HepG2 (cell line): ENCODE data around the gene TULP3. TPM values are rescaled to one million over a fixed set of nuclear protein-coding genes. Genes with fewer than 3 reads are reported as not detected.

Experiments
- ATAC-seq: fragments of 200-7000 bp; cut with Tn5 transposase; 3 replicates; pipeline ENCODE4 v1.9.1; 2020; ENCODE audit warnings: mild to moderate bottlenecking, moderate library complexity
- BruUV-seq: library from RNA; stranded (reverse); fragments of 400-500 nt; replicated peaks from 2 replicates; lab custom pipeline; 2021; lab: Mats Ljungman, UMichigan
- CTCF ChIA-PET: fragments of 300-600 bp; formaldehyde crosslinking; extraction: SDS; loops from one replicate; lab custom pipeline; 2021; ENCODE audit warnings: low total read pairs, inconsistent platforms, low intra/inter-chr PET ratio; lab: Yijun Ruan, JAX
- POLR2A ChIA-PET: fragments of 350-600 bp; sonication (Branson Sonifier 250); formaldehyde crosslinking; loops from one replicate; lab custom pipeline; 2020; ENCODE audit warnings: antibody characterized with exemption, inconsistent platforms; lab: Yijun Ruan, JAX
- DNase-seq: peaks from one replicate; pipeline ENCODE4 v3.0.0-alpha.2; 2015; ENCODE audit warnings: low spot score
- FAIRE-seq: peaks from 3 replicates; lab custom pipeline; 2011; peaks lifted over from hg19 to GRCh38; lab: Jason Lieb, UNC
- H2AFZ ChIP-seq: one replicate; pipeline ENCODE4 v1.6.1; 2011; ENCODE audit warnings: low read length, inconsistent platforms
- H3K27ac ChIP-seq: fragments of 300-600 bp; 3 replicates; pipeline ENCODE4 v1.8.0; 2011; ENCODE audit warnings: mixed run types, mild to moderate bottlenecking, mixed read lengths, low read length, inconsistent platforms; ENCODE audit not compliant: insufficient read depth; ENCODE audit errors: extremely low read length
- H3K27me3 ChIP-seq, 2 experiments: fragments of 200-600 bp in 1 of 2; 2 replicates in 1 of 2; 3 replicates in 1 of 2; pipeline versions ENCODE4 v1.6.0 to v1.8.0; 2011; ENCODE audit warnings: low read length in 2 of 2, mild to moderate bottlenecking in 2 of 2, moderate library complexity in 2 of 2, inconsistent platforms in 1 of 2; ENCODE audit not compliant: insufficient read depth in 2 of 2, control insufficient read depth in 1 of 2
- H3K36me3 ChIP-seq, 2 experiments: fragments of 200-600 bp in 1 of 2; replicated peaks in 1 of 2; 2 replicates in 1 of 2; 3 replicates in 1 of 2; pipeline versions ENCODE4 v1.5.1 to v1.8.0; 2011; ENCODE audit warnings: low read length in 2 of 2, inconsistent platforms in 1 of 2; ENCODE audit not compliant: insufficient read depth in 2 of 2, control insufficient read depth in 1 of 2
- H3K4me1 ChIP-seq: 2 replicates; pipeline ENCODE4 v1.5.1; 2012; ENCODE audit warnings: low read length, inconsistent platforms; ENCODE audit not compliant: insufficient read depth
- H3K4me2 ChIP-seq: 2 replicates; pipeline ENCODE4 v1.6.0; 2011; ENCODE audit warnings: low read depth, low read length, inconsistent platforms
- H3K4me3 ChIP-seq, 3 experiments: fragments of 200-600 bp in 1 of 3; sonication (generic), shearing (Covaris generic) in 1 of 3; replicated peaks in 1 of 3; 2 replicates each; pipeline ENCODE4 v1.5.1; 2011 to 2016; ENCODE audit warnings: low read length in 3 of 3, inconsistent platforms in 2 of 3, low read depth in 2 of 3, mild to moderate bottlenecking in 2 of 3, control low read depth in 1 of 3, mixed read lengths in 1 of 3; ENCODE audit not compliant: insufficient read depth in 1 of 3
- H3K79me2 ChIP-seq: one replicate; pipeline ENCODE4 v1.6.1; 2011; ENCODE audit warnings: low read length, inconsistent platforms; ENCODE audit not compliant: insufficient read depth
- H3K9ac ChIP-seq: 2 replicates; pipeline ENCODE4 v1.6.0; 2011; ENCODE audit warnings: mild to moderate bottlenecking, low read depth, low read length, inconsistent platforms; ENCODE audit not compliant: insufficient read depth
- H3K9me3 ChIP-seq: 2 replicates; pipeline ENCODE4 v1.5.1; 2012; ENCODE audit warnings: mild to moderate bottlenecking, low read length
- H4K20me1 ChIP-seq: 2 replicates; pipeline ENCODE4 v1.6.0; 2011; ENCODE audit warnings: inconsistent platforms, mild to moderate bottlenecking, low read length, moderate library complexity; ENCODE audit not compliant: insufficient read depth
- ATAD3A ChIP-seq: sonication (generic); formaldehyde crosslinking; IDR thresholded peaks from 2 replicates; pipeline ENCODE4 v1.4.0; 2020; ENCODE audit warnings: missing genetic modification reagents
- BRF2 ChIP-seq: sonication (generic); formaldehyde crosslinking; IDR thresholded peaks from 2 replicates; pipeline ENCODE4 v1.8.1; 2022; ENCODE audit warnings: mild to moderate bottlenecking, missing genetic modification reagents
- ELF3 ChIP-seq: IDR thresholded peaks from 2 replicates; pipeline ENCODE4 v1.6.1; 2016; ENCODE audit warnings: missing genetic modification reagents, missing compliant biosample characterization
- GFI1 ChIP-seq: sonication (generic); formaldehyde crosslinking; IDR thresholded peaks from 2 replicates; pipeline ENCODE4 v1.5.0; 2020; ENCODE audit warnings: missing genetic modification reagents, mild to moderate bottlenecking, borderline replicate concordance
- KLF12 ChIP-seq: sonication (generic); formaldehyde crosslinking; IDR thresholded peaks from 2 replicates; pipeline ENCODE4 v1.4.0; 2020; ENCODE audit warnings: missing genetic modification reagents, borderline replicate concordance
- NR2F2 ChIP-seq: IDR thresholded peaks from 2 replicates; pipeline ENCODE4 v1.6.1; 2012; ENCODE audit warnings: low read depth, inconsistent platforms, borderline replicate concordance
- SOX5 ChIP-seq: IDR thresholded peaks from 2 replicates; pipeline ENCODE4 v1.6.1; 2016; ENCODE audit warnings: borderline replicate concordance
- TEF ChIP-seq: sonication (generic); formaldehyde crosslinking; IDR thresholded peaks from 2 replicates; pipeline ENCODE4 v1.5.0; 2020; ENCODE audit warnings: missing genetic modification reagents
- TGIF2 ChIP-seq: IDR thresholded peaks from 2 replicates; pipeline ENCODE4 v1.6.1; 2016; ENCODE audit warnings: control low read depth, missing compliant biosample characterization
- TMF1 ChIP-seq: sonication (generic); formaldehyde crosslinking; IDR thresholded peaks from 2 replicates; pipeline ENCODE4 v1.8.1; 2022; ENCODE audit warnings: low read depth, missing genetic modification reagents
- ZBTB38 ChIP-seq: sonication (generic); formaldehyde crosslinking; IDR thresholded peaks from 2 replicates; pipeline ENCODE4 v1.5.1; 2020; ENCODE audit warnings: mild to moderate bottlenecking, missing genetic modification reagents
- ZNF101 ChIP-seq: sonication (generic); formaldehyde crosslinking; IDR thresholded peaks from 2 replicates; pipeline ENCODE4 v1.4.0; 2020; ENCODE audit warnings: mild to moderate bottlenecking, low read depth, missing genetic modification reagents, borderline replicate concordance
- ZNF251 ChIP-seq: sonication (generic); formaldehyde crosslinking; IDR thresholded peaks from 2 replicates; pipeline ENCODE4 v1.9.0; 2021; ENCODE audit warnings: mild to moderate bottlenecking, missing genetic modification reagents
- ZNF275 ChIP-seq: sonication (generic); formaldehyde crosslinking; IDR thresholded peaks from 2 replicates; pipeline ENCODE4 v1.8.0; 2022; ENCODE audit warnings: missing genetic modification reagents, mild to moderate bottlenecking, inconsistent platforms, borderline replicate concordance
- ZNF350 ChIP-seq: sonication (generic); formaldehyde crosslinking; IDR thresholded peaks from 2 replicates; pipeline ENCODE4 v1.4.0; 2020; ENCODE audit warnings: mild to moderate bottlenecking, low read depth, missing genetic modification reagents, borderline replicate concordance
- ZNF460 ChIP-seq: sonication (generic); formaldehyde crosslinking; IDR thresholded peaks from 2 replicates; pipeline ENCODE4 v1.5.1; 2020; ENCODE audit warnings: missing genetic modification reagents, mild to moderate bottlenecking, borderline replicate concordance
- ZNF570 ChIP-seq: sonication (generic); formaldehyde crosslinking; IDR thresholded peaks from 2 replicates; pipeline ENCODE4 v1.4.0; 2020; ENCODE audit warnings: mild to moderate bottlenecking, missing genetic modification reagents, borderline replicate concordance
- ZNF782 ChIP-seq: sonication (generic); formaldehyde crosslinking; IDR thresholded peaks from 2 replicates; pipeline ENCODE4 v1.4.0; 2020; ENCODE audit warnings: missing genetic modification reagents, mild to moderate bottlenecking, borderline replicate concordance
- ZSCAN12 ChIP-seq: sonication (generic); formaldehyde crosslinking; IDR thresholded peaks from 2 replicates; pipeline ENCODE4 v1.9.0; 2021; ENCODE audit warnings: mild to moderate bottlenecking, missing genetic modification reagents
- WGBS: methylation state at CpG from one replicate; pipeline ENCODE4 v1.1.6; 2017; ENCODE audit warnings: low lambda C conversion rate; 5-methylcytosine and 5-hydroxymethylcytosine counted together
- in situ Hi-C: cut with HindIII; loops from 2 replicates; pipeline ENCODE4 v1.10.0; 2017; ENCODE audit warnings: low pct_unique_long_range_greater_than_20kb; ENCODE audit not compliant: extremely low pct_ligation_motif_present
- intact Hi-C: fragments of 100-400 bp; cut with micrococcal nuclease; formaldehyde crosslinking; loops from one replicate; pipeline ENCODE4 v1.10.0; 2022; ENCODE audit not compliant: unreplicated experiment
- polyA plus RNA-seq, 8 experiments: library from polyadenylated mRNA; depleted of rRNA in 3 of 8; stranded (reverse) in 7 of 8; unstranded in 1 of 8; fragments of >200 nt; fragmentation: Illumina TruSeq in 4 of 8; extraction: Trizol in 4 of 8; gene quantifications; 2 replicates each; pipeline versions ENCODE4 v1.2.1 to v1.2.3, GENCODE V29; 2011 to 2016; ENCODE audit warnings: low read depth in 4 of 8, missing spikeins in 1 of 8, mixed read lengths in 1 of 8; ENCODE audit not compliant: insufficient read depth in 1 of 8
- total RNA-seq, 5 experiments: library from RNA; depleted of rRNA; stranded (reverse); fragments of >200 nt; fragmentation: Illumina TruSeq; extraction: Trizol; gene quantifications; 2 replicates each; pipeline ENCODE4 v1.2.3, GENCODE V29; 2016; ENCODE audit warnings: low read depth in 1 of 5

TULP3 gene
- total and polyA plus RNA-seq, 2 of the 13 experiments (the other 11 are each of a cell fraction or from before 2014, with no cell fraction given): 11.2 to 13.2 TPM

GRCh38 chr12:2939191-2939590 is 48.5 kb downstream of the TULP3 start:
- TF ChIP-seq ZNF101 (CRISPR knock-in tag) (no peak), NR2F2 (no peak), ZNF275 (CRISPR knock-in tag) (no peak), ZNF570 (no peak), TGIF2 (no peak)
- in situ Hi-C loops: no loop called here
- Histone ChIP-seq H3K4me3 (no peak overlapping the region), H4K20me1 (no peaks in the 10 kb centered on the region), H3K4me2 (no peak overlapping the region), H3K4me1 (peaks cover 15% of the 10 kb centered on the region), H3K9ac (no peak overlapping the region), H3K36me3 (peaks cover 10 to 19% of the 10 kb centered on the region in 2 experiments), H3K27ac (no peak overlapping the region), H3K27me3 (no peaks in the 10 kb centered on the region), H3K79me2 (no peaks in the 10 kb centered on the region), H3K9me3 (no peaks in the 10 kb centered on the region), H2AFZ (no peak overlapping the region)
- ATAC-seq (no peak), DNase-seq (no peak), FAIRE-seq (no peak)
- ChIA-PET POLR2A (no interaction called here), CTCF (no interaction called here)
- intact Hi-C loops: no loop called here
- WGBS: 96% methylated on average over 5 of the region's 5 CpGs
- no TSS peak for BruUV-seq

GRCh38 chr12:2940564-2940963 is 49.9 kb downstream of the TULP3 start:
- H3K36me3 ChIP-seq: peaks cover 6 to 12% of the 10 kb centered on the region in 2 experiments; a peak in 3 of 5 replicates
- H2AFZ ChIP-seq: no peak overlapping the region
- H3K27ac ChIP-seq: no peak overlapping the region
- intact Hi-C loops: no loop called here
- BruUV-seq: no TSS peak
- ATAC-seq (no peak), DNase-seq (no peak), FAIRE-seq (no peak)
- H3K79me2 ChIP-seq: no peaks in the 10 kb centered on the region
- WGBS: 86% methylated on average over 7 of the region's 10 CpGs
- no peaks in the 10 kb centered on the region for H3K27me3 ChIP-seq
- no peaks in the 10 kb centered on the region for H4K20me1 ChIP-seq
- H3K4me1 ChIP-seq: peaks cover 20% of the 10 kb centered on the region
- no peak overlapping the region for H3K4me3 ChIP-seq
- H3K9ac ChIP-seq: no peak overlapping the region
- in situ Hi-C loops: no loop called here
- CTCF ChIA-PET: no interaction called here
- POLR2A ChIA-PET: no interaction called here
- H3K9me3 ChIP-seq: no peaks in the 10 kb centered on the region
- no peak overlapping the region for H3K4me2 ChIP-seq
- TF ChIP-seq KLF12 (CRISPR knock-in tag): no peak
- no peak for TF ChIP-seq ZSCAN12 (CRISPR knock-in tag)
- TF ChIP-seq ATAD3A: no peak
- TF ChIP-seq ELF3: no peak
- no peak for TF ChIP-seq ZNF460 (CRISPR knock-in tag)
- no peak for TF ChIP-seq SOX5 (CRISPR knock-in tag)
- no peak for TF ChIP-seq TEF (CRISPR knock-in tag)
- no peak for TF ChIP-seq ZNF251
- no peak for TF ChIP-seq BRF2 (CRISPR knock-in tag)
- no peak for TF ChIP-seq ZNF350 (CRISPR knock-in tag)
- TF ChIP-seq ZNF782 (CRISPR knock-in tag): no peak
- no peak for TF ChIP-seq TMF1 (CRISPR knock-in tag)
- TF ChIP-seq ZBTB38 (CRISPR knock-in tag): no peak
- TF ChIP-seq GFI1: no peak
